ENCODE measurements around the gene TFAP2A.

- no peak for TF ChIP-seq CTCF (IDR thresholded peaks at IDR 0.05)
- no peak for TF ChIP-seq EP300 (IDR thresholded peaks at IDR 0.05)
- TF ChIP-seq, protein P1, sequence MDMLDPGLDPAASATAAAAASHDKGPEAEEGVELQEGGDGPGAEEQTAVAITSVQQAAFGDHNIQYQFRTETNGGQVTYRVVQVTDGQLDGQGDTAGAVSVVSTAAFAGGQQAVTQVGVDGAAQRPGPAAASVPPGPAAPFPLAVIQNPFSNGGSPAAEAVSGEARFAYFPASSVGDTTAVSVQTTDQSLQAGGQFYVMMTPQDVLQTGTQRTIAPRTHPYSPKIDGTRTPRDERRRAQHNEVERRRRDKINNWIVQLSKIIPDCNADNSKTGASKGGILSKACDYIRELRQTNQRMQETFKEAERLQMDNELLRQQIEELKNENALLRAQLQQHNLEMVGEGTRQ (IDR thresholded peaks at IDR 0.05), result no peak
- no peak for TF ChIP-seq CHD2 (IDR thresholded peaks at IDR 0.05; ENCODE audit: low read length, partially characterized antibody)
- no peak for TF ChIP-seq GATA3 (IDR thresholded peaks at IDR 0.05; ENCODE audit: borderline replicate concordance)
- TF ChIP-seq, protein P2, sequence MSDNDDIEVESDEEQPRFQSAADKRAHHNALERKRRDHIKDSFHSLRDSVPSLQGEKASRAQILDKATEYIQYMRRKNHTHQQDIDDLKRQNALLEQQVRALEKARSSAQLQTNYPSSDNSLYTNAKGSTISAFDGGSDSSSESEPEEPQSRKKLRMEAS (IDR thresholded peaks at IDR 0.05), result no peak
- no peak for TF ChIP-seq POLR2A (IDR thresholded peaks at IDR 0.05; ENCODE audit: low read length)
Observed at GRCh38 chr6:10458287-10458686, 43.4 kb upstream of the TFAP2A start.
